A673 (cell line): ENCODE measurements around the gene PARP9.

Source experiments
- EZH2 ChIP-seq: fragments of 200-600 bp; sonication (generic); IDR thresholded peaks from 2 replicates; pipeline ENCODE4 v1.6.1; 2017; ENCODE audit warnings: borderline replicate concordance, low read depth, mild to moderate bottlenecking, mixed read lengths, antibody characterized with exemption, low read length; ENCODE audit not compliant: poor library complexity, severe bottlenecking
- TF ChIP-seq, protein P1 (sequence below): fragments of 300-800, 200-600 bp; sonication (generic); conservative IDR thresholded peaks from 2 replicates; pipeline ENCODE4 v1.5.1; 2017; ENCODE audit warnings: low read depth, mild to moderate bottlenecking, antibody characterized with exemption, low read length, moderate library complexity, mixed read lengths

DNA sequence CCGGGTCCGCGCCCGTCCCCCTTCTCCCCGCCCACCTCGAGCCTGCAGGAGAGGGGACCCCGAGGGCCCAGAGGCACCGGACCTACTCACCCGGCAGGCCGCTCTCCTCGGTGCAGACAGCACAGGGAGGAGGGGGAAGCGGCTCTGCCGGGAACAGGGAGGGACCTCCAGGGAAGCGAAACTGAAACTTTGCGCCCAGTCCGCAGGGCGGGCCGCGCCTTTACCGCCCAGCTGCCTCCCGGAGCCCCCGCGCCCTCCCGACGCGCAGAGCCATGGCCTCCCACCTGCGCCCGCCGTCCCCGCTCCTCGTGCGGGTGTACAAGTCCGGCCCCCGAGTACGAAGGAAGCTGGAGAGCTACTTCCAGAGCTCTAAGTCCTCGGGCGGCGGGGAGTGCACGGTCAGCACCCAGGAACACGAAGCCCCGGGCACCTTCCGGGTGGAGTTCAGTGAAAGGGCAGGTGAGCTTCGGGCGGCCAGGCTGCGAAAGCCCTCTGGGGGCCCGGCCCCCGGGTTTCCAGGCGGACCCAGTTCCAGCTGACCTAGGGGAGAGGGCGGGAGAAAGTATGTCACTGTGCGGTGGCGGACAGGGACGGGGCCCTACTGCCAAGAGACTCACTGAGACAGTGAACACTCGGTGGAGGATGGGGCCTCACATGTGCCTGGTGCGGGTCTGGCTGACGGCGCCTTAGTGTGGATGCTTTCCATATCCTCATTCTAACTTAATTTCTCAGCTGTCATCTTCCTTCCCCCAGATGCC, at the start of gene PARP9, which contains the start of gene DTX3L:
- TF ChIP-seq, protein P1, sequence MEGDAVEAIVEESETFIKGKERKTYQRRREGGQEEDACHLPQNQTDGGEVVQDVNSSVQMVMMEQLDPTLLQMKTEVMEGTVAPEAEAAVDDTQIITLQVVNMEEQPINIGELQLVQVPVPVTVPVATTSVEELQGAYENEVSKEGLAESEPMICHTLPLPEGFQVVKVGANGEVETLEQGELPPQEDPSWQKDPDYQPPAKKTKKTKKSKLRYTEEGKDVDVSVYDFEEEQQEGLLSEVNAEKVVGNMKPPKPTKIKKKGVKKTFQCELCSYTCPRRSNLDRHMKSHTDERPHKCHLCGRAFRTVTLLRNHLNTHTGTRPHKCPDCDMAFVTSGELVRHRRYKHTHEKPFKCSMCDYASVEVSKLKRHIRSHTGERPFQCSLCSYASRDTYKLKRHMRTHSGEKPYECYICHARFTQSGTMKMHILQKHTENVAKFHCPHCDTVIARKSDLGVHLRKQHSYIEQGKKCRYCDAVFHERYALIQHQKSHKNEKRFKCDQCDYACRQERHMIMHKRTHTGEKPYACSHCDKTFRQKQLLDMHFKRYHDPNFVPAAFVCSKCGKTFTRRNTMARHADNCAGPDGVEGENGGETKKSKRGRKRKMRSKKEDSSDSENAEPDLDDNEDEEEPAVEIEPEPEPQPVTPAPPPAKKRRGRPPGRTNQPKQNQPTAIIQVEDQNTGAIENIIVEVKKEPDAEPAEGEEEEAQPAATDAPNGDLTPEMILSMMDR = no peak
- no peak for TF ChIP-seq EZH2
